ENCODE data around the gene DPP7.

DNA sequence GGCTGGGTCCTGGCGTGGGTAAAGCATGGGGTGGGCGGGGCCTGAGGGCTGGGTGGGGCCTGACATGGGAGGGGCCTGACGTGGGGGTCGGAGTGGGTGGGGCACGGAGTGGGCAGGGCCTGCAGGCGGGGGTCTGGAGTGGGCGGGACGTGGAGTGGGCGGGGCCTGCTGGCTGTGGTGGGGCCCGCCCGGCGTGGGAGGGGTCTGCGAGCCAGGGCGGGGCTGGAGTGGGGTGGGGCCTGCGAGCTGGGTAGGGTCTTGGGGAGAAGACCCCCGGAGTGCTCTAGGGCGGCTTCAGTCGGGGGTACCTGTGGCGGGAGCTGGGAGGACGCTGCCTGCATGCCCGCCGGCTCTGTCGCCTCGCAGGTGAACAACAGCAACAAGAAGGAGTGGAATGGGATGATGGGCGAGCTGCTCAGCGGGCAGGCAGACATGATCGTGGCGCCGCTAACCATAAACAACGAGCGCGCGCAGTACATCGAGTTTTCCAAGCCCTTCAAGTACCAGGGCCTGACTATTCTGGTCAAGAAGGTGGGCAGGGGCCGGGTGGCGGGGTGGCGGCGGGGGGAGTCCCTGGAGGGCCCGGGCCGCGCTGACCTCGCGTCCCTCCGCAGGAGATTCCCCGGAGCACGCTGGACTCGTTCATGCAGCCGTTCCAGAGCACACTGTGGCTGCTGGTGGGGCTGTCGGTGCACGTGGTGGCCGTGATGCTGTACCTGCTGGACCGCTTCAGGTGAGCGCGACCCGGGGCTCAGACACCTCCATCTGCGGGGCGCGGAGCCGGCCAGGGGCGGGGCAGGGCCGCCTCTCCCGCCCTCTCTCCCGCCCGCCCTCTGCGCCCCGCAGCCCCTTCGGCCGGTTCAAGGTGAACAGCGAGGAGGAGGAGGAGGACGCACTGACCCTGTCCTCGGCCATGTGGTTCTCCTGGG lies 47.3 kb upstream of the DPP7 start:
- TF ChIP-seq, protein P1, sequence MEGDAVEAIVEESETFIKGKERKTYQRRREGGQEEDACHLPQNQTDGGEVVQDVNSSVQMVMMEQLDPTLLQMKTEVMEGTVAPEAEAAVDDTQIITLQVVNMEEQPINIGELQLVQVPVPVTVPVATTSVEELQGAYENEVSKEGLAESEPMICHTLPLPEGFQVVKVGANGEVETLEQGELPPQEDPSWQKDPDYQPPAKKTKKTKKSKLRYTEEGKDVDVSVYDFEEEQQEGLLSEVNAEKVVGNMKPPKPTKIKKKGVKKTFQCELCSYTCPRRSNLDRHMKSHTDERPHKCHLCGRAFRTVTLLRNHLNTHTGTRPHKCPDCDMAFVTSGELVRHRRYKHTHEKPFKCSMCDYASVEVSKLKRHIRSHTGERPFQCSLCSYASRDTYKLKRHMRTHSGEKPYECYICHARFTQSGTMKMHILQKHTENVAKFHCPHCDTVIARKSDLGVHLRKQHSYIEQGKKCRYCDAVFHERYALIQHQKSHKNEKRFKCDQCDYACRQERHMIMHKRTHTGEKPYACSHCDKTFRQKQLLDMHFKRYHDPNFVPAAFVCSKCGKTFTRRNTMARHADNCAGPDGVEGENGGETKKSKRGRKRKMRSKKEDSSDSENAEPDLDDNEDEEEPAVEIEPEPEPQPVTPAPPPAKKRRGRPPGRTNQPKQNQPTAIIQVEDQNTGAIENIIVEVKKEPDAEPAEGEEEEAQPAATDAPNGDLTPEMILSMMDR (IDR thresholded peaks at IDR 0.05), result no peak
- TF ChIP-seq EZH2 (IDR thresholded peaks at IDR 0.05; ENCODE audit: borderline replicate concordance, insufficient read depth, low read depth, low read length, poor library complexity, severe bottlenecking), result peak; percentile 48
